HG03439 (cell line): ENCODE results near the gene PKD1L1.
"Not testable (repeated sequence)": the region's sequence is repeated elsewhere in the genome, so short reads cannot be mapped to it uniquely, and the experiment has no call there.

ENCODE experiments used
- ATAC-seq: cut with Tn5 transposase; IDR thresholded peaks from one replicate; pipeline ENCODE4 v1.9.1; 2021; ENCODE audit warnings: mild to moderate bottlenecking, moderate library complexity; ENCODE audit not compliant: unreplicated experiment

Gene PKD1L1

DNA sequence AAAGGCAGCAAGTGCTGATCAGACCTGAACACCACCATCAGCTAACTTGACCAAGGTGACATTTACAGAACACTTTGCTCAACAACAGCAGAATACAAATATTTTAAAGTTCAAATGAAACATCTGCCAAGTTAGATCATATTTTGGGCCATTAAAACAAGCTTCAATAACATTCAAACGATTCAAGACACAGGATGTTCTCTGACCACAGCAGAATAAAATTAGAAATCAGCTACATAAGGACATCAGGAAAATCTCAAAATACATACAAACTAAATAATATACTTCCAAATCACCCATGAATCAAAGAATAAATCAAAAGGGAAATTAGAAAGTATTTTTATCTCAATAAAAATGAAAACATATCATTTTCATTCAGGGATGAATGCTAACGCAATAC is 173.0 kb downstream of the PKD1L1 start:
- no peak for ATAC-seq

DNA sequence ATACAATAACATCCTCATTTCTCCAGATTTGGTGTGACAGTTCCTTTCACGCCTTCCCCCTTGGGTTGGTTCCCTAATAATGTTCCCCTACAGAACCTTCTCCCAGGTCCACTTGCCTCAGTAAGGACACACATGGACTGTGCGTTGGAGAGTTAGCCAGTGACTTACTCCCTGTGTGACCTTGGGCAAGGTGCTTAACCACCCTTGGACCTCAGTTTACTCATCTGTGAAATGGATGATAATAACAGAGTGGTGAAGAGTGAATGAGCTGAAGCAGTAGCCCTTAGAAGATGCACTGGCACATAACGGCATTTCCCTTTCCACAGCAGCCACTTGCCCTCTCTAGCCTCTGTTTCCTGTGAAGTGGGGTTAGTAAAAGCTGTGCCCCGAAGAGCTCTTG is 175.8 kb downstream of the PKD1L1 start:
- no peak for ATAC-seq

DNA sequence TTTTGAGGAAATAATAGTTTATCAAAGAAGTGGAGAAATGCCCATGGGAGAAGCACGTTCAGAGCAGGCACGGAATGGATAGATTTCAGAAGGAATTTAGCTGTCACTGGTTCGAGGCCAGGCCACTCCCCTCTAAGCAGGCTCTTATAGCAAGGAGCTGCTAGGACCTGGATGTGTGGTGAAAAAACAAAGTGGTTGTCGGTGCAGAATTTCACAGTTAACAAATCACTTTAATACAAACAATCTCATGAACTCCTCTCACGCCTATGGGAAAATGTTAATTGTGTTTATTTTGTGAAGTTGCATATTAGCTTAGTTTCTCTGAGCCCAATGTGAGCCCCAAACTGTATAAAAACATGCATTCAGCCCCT is 176.3 kb downstream of the PKD1L1 start:
- no peak for ATAC-seq

- ATAC-seq = no peak
Observed at GRCh38 chr7:47771336-47771989, 176.8 kb downstream of the PKD1L1 start.

GRCh38 chr7:47766126-47766525 is 182.1 kb downstream of the PKD1L1 start:
- no peak for ATAC-seq

- ATAC-seq = no peak
Observed at GRCh38 chr7:47765373-47765979, 182.8 kb downstream of the PKD1L1 start.

- ATAC-seq = no peak
Observed at GRCh38 chr7:47764746-47765145, 183.5 kb downstream of the PKD1L1 start.

- no peak for ATAC-seq
Observed at GRCh38 chr7:47763063-47763974, 184.9 kb downstream of the PKD1L1 start.

- ATAC-seq = no peak
Observed at GRCh38 chr7:47762746-47763062, 185.6 kb downstream of the PKD1L1 start.

- no peak for ATAC-seq
Observed at GRCh38 chr7:47762207-47762606, 186.1 kb downstream of the PKD1L1 start.

- ATAC-seq = no peak
Observed at GRCh38 chr7:47759056-47759706, 189.1 kb downstream of the PKD1L1 start.

- no peak for ATAC-seq
Observed at GRCh38 chr7:47758546-47758945, 189.7 kb downstream of the PKD1L1 start.

- ATAC-seq = no peak
Observed at GRCh38 chr7:47757921-47758411, 190.3 kb downstream of the PKD1L1 start.

DNA sequence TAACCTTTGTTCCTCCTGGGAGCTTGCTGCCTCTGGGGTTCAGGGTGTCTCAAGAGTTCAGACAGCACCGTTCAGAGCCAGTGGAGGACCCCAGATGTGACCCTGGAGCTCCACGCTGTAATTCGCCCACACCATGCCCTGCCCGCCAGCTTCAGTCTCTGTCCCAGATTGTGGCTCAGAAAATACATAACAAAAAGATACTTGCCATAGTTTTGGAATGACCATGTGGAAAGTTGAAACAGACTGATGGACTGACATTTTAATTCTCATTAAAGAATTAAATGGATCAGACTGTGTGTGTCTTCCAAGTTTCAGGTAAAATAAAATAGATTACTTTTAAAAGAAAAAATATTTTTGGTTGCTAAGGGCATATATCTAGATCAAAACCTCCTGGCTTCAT is 191.6 kb downstream of the PKD1L1 start:
- no peak for ATAC-seq

DNA sequence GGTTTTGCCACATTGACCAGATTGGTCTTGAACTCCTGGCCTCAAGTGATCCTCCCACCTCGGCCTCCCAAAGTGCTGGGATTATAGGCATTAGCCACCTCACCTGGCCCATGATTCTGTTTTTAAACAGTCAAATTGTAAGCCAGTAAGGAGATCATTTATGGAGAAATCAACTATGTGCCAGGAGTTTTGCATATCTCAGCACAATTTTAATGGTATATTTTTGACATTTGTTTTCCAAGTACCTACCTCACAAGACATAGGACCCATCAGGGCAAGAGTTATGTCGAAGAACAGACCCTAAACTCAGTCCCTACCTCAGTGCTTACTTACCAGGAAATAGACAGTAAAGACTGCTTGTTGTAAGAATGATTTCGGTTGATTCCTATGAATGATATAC is 193.0 kb downstream of the PKD1L1 start:
- no peak for ATAC-seq

DNA sequence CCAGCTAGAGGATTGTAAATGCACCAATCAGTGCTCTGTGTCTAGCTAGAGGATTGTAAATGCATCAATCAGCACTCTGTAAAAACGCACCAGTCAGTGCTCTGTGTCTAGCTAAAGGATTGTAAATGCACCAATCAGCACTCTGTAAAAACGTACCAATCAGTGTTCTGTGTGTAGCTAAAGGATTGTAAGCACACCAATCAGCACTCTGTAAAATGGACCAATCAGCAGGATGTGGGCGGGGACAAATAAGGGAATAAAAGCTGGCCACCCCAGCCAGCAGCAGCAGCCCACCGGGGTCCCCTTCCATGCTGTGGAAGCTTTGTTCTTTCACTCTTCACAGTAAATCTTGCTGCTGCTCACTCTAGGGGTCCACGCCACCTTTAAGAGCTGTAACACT is 196.5 kb downstream of the PKD1L1 start:
- not testable (repeated sequence) for ATAC-seq

- no peak for ATAC-seq
Observed at GRCh38 chr7:47751043-47751442, 197.2 kb downstream of the PKD1L1 start.

DNA sequence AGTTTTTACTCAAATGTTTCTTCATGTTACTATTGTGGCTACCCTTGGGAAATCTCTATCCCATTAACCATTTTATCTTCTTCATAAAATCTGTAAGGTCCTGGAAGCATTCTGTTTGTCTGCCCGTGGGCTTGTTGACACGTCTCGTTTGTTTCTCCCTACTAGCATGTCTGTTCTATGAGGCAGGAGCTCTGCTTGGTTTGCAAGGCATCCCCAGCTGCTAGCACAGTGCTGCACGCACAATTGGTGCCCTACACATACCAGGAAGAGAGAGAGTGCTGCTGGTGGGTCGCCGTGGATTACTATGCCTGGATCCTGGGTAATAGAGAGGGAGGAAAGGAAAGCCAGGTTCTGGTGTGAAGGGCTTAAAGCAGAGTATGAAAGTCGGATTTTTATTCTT is 200.2 kb downstream of the PKD1L1 start:
- ATAC-seq = no peak

- no peak for ATAC-seq
Observed at GRCh38 chr7:47747160-47747559, 201.1 kb downstream of the PKD1L1 start.

- no peak for ATAC-seq
Observed at GRCh38 chr7:47746468-47746867, 201.8 kb downstream of the PKD1L1 start.

DNA sequence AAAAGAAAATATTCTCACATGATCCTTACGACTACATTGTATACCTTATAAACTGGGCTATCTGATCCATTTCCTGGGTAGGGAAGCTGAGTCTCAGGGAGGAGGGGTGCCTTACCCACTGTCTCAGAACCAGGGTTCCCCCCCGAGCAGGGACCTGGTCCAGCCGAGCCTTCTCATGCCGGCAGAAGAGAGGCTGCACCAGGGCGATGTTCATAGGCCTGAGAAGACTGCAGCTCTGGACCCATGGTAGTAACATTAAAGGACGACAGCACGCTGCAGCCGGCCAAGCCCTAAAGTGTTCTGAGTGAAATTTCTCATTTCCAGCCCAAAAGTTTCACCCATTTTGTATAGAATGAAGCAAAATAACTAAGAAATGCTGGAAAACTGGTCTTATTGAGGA is 203.4 kb downstream of the PKD1L1 start:
- ATAC-seq = no peak
